Fibroblast of pulmonary artery (primary cell): ENCODE results near the gene MOGAT1.

Experiments used
- DNase-seq: peaks from one replicate; pipeline ENCODE4 v3.0.0-alpha.2; 2010; ENCODE audit warnings: low read depth
- H3K4me3 ChIP-seq: replicated peaks from 2 replicates; pipeline ENCODE4 v1.5.1; 2011; ENCODE audit warnings: low read depth, mild to moderate bottlenecking, control low read depth, low read length, moderate library complexity
- TF ChIP-seq, protein P1 (sequence below): IDR thresholded peaks from 2 replicates; pipeline ENCODE4 v1.5.1; 2011; ENCODE audit warnings: mild to moderate bottlenecking, control low read depth, low read length, inconsistent platforms; ENCODE audit errors: missing control alignments

Gene MOGAT1, protein sequence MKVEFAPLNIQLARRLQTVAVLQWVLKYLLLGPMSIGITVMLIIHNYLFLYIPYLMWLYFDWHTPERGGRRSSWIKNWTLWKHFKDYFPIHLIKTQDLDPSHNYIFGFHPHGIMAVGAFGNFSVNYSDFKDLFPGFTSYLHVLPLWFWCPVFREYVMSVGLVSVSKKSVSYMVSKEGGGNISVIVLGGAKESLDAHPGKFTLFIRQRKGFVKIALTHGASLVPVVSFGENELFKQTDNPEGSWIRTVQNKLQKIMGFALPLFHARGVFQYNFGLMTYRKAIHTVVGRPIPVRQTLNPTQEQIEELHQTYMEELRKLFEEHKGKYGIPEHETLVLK

DNA sequence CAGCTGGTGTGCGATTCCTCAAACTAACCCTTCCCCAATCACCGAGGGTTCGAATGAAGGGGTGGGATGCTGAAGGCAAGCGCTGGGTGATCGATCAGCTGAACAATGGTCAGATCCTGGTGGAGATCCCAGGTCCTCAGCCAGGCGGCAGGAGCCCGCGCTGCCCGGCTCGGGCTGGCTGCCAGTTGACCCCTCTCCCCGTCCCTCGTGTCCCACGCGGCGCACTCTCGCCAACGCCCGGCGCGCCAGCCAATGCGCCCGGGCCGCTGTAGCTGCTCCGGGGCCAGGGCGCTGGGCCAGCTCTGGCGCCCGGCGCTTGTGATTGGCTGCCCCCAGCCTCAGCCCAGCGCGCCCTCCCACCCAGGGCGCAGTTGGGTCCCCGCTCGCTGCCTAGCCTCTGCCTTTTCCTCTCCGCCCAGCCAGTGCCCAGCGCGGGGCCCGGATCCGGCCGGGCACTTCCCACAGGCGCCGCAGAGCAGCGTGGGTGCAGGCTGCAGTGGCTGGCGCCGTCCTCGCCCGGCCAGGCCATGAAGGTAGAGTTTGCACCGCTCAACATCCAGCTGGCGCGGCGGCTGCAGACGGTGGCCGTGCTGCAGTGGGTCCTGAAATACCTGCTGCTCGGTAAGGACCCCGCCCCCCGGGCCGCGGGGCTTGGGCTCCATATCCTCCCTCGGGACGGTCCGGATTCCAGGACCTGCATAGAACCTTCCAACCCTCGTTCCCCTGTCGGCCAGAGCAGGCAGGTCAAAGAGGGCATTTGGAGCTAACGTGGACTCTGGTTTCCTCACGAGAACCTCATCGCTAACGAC lies at the start of gene MOGAT1:
Gene MOGAT1, plus strand, starts transcription at position 400 of the 809 bp plus-strand sequence. Its CDS starts 128 bp downstream, at position 528.
- TF ChIP-seq, protein P1, sequence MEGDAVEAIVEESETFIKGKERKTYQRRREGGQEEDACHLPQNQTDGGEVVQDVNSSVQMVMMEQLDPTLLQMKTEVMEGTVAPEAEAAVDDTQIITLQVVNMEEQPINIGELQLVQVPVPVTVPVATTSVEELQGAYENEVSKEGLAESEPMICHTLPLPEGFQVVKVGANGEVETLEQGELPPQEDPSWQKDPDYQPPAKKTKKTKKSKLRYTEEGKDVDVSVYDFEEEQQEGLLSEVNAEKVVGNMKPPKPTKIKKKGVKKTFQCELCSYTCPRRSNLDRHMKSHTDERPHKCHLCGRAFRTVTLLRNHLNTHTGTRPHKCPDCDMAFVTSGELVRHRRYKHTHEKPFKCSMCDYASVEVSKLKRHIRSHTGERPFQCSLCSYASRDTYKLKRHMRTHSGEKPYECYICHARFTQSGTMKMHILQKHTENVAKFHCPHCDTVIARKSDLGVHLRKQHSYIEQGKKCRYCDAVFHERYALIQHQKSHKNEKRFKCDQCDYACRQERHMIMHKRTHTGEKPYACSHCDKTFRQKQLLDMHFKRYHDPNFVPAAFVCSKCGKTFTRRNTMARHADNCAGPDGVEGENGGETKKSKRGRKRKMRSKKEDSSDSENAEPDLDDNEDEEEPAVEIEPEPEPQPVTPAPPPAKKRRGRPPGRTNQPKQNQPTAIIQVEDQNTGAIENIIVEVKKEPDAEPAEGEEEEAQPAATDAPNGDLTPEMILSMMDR: no peak
- DNase-seq: peak; percentile 7
- H3K4me3 ChIP-seq: peak within 1 kb of the TSS; percentile 39

DNA sequence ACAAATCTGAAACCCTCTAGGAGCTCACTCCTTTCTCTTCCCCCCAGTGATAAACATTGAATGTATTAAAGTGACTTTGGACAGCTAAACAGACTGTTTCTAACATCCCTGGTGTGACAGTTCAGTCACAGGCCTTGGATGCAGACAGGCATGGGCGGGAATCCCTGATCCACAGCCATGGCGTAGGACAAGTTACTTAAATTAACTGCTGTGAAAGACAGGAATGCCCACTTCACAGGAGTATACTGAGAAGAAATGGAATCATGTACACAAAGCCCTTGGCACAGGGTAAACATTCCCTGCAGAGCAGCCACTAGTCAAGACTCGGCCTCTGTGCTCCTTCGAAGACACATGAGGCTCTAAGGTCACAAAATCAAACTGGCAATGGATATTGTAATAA lies 49.6 kb upstream of the MOGAT1 start:
- TF ChIP-seq, protein P1: no peak
- H3K4me3 ChIP-seq: no peak overlapping the region
- DNase-seq: no peak

DNA sequence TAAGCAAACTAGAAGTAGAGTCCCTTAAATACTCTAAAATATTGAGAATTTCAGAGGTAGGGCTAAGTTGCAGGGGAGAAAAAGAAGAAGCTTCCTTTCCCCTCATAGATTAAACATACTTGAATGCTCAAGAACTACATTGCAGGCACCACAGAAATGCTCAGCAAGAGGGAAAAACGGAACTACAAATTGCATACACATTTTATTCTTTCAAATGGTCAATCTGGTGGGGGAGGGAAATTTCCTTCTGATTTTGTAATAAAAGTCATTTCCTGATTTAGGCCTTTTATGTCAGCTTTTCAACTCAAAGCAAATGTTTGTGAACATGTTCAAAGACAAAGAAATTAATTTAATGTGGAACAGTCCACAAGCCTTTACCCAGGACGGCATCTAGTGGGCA lies 48.5 kb upstream of the MOGAT1 start:
- no peak overlapping the region for H3K4me3 ChIP-seq
- TF ChIP-seq, protein P1: no peak
- DNase-seq: no peak

DNA sequence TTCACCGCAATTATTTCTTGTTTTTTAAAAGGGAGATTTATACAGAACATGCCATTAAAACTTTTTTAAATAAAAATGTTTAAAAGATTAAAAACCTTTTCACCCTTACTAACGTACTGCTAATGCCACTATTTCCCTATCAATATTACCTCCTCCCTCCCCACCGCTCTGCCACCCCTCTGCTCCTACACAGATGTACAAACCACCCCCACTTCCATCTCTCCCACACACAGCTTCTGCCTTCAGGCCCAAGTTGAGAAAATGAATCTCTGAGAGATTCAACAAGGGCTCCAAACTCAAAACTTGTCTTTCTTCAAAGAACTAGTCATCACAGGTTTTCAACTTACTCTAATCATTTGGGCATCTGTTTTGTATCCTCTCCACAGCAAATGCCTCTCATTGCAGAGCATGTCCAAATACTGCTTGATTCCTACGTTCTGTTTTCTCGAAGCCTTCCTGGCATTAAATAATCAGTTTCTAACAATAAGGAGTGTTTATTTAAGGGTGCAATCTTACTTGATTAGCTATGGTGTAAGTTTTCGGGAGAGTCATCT lies 47.6 kb upstream of the MOGAT1 start:
- TF ChIP-seq, protein P1: no peak
- H3K4me3 ChIP-seq: no peak overlapping the region
- DNase-seq: no peak

DNA sequence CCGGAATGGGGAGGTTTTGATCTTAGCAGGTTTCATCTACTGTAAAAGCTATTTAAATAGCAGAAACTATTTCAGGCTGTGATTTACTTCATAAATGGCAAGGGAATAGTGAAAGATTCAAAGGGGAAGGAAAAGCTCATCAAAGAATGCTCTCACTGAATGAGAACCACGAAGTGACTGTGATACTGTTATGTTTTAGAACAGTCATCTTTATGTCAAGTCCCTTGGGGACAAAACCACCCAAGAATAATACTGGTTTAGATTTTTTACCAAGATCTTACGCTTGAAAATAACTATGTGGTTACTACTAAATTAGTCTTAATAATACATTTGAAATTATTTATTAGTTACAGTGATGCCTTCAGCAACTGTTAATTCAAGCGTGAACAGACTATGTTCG lies 43.7 kb upstream of the MOGAT1 start:
- TF ChIP-seq, protein P1: no peak
- no peak overlapping the region for H3K4me3 ChIP-seq
- DNase-seq: peak; percentile 8

DNA sequence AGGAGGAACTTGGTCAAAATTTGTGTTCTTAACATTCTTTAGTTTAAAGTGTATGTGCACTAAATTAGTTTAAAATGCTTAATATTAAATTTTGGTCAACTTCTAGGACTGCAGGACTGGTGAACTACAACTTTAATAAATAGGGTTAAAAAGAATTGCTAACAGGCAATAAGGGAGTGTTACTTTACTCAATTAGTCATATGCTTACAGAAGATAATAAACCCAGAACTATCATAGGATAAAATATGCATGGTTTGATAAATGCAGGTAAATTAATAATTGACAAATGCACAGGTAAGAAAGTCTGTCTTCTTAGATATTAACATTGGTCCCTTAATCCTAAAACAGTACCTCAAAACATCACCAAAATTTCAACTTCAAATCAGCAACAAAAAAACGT lies 36.2 kb upstream of the MOGAT1 start:
- DNase-seq: no peak
- H3K4me3 ChIP-seq: no peak overlapping the region
- TF ChIP-seq, protein P1: no peak
